ENCODE data around the gene GPR31.
"Not testable (repeated sequence)": the region's sequence is repeated elsewhere in the genome, so short reads cannot be mapped to it uniquely, and the experiment has no call there.

Gene GPR31

GRCh38 chr6:167157863-167158262 lies at the start of gene GPR31:
GPR31 (minus strand) TSS chr6:167157980; CDS start chr6:167157831, 149 bp downstream.
- no peak for DNase-seq (ENCODE audit: low spot score)

GRCh38 chr6:167207527-167207926 lies 49.7 kb upstream of the GPR31 start:
- no peak for DNase-seq (ENCODE audit: low spot score)

- not testable (repeated sequence) for DNase-seq (ENCODE audit: low spot score)
Observed at GRCh38 chr6:167205316-167205715, 47.5 kb upstream of the GPR31 start.

- peak; percentile 68 for DNase-seq (ENCODE audit: low spot score)
Observed at GRCh38 chr6:167204059-167204348, 46.2 kb upstream of the GPR31 start.

- peak; percentile 14 for DNase-seq (ENCODE audit: low spot score)
Observed at GRCh38 chr6:167203261-167204058, 45.7 kb upstream of the GPR31 start.

GRCh38 chr6:167202613-167203012 lies 44.8 kb upstream of the GPR31 start:
- not testable (repeated sequence) for DNase-seq (ENCODE audit: low spot score)

GRCh38 chr6:167200806-167201205 lies 43.0 kb upstream of the GPR31 start:
- DNase-seq (ENCODE audit: low spot score): no peak

- DNase-seq (ENCODE audit: low spot score): not testable (repeated sequence)
Observed at GRCh38 chr6:167195941-167196610, 38.3 kb upstream of the GPR31 start.

- DNase-seq (ENCODE audit: low spot score): not testable (repeated sequence)
Observed at GRCh38 chr6:167193515-167194125, 35.8 kb upstream of the GPR31 start.

- not testable (repeated sequence) for DNase-seq (ENCODE audit: low spot score)
Observed at GRCh38 chr6:167191043-167191583, 33.3 kb upstream of the GPR31 start.

- DNase-seq (ENCODE audit: low spot score): not testable (repeated sequence)
Observed at GRCh38 chr6:167187275-167187674, 29.5 kb upstream of the GPR31 start.

- DNase-seq (ENCODE audit: low spot score): not testable (repeated sequence)
Observed at GRCh38 chr6:167185101-167185500, 27.3 kb upstream of the GPR31 start.

- DNase-seq (ENCODE audit: low spot score): not testable (repeated sequence)
Observed at GRCh38 chr6:167182913-167183314, 25.1 kb upstream of the GPR31 start.

GRCh38 chr6:167181351-167181750 lies 23.6 kb upstream of the GPR31 start:
- DNase-seq (ENCODE audit: low spot score): not testable (repeated sequence)

GRCh38 chr6:167180086-167180485 lies 22.3 kb upstream of the GPR31 start:
- DNase-seq (ENCODE audit: low spot score): not testable (repeated sequence)

- DNase-seq (ENCODE audit: low spot score): not testable (repeated sequence)
Observed at GRCh38 chr6:167178896-167179655, 21.3 kb upstream of the GPR31 start.

- DNase-seq (ENCODE audit: low spot score): not testable (repeated sequence)
Observed at GRCh38 chr6:167177271-167177670, 19.5 kb upstream of the GPR31 start.

GRCh38 chr6:167172011-167172410 lies 14.2 kb upstream of the GPR31 start:
- DNase-seq (ENCODE audit: low spot score): not testable (repeated sequence)

- not testable (repeated sequence) for DNase-seq (ENCODE audit: low spot score)
Observed at GRCh38 chr6:167171300-167171699, 13.5 kb upstream of the GPR31 start.

GRCh38 chr6:167169867-167170266 lies 12.1 kb upstream of the GPR31 start:
- DNase-seq (ENCODE audit: low spot score): not testable (repeated sequence)

- not testable (repeated sequence) for DNase-seq (ENCODE audit: low spot score)
Observed at GRCh38 chr6:167168296-167168695, 10.5 kb upstream of the GPR31 start.

GRCh38 chr6:167167699-167168098 lies 9.9 kb upstream of the GPR31 start:
- DNase-seq (ENCODE audit: low spot score): not testable (repeated sequence)
